Measurements from ENCODE around the gene NKRF. TPM values are rescaled to one million over a fixed set of nuclear protein-coding genes. Genes with fewer than 3 reads are reported as not detected.

NKRF gene
- total and polyA plus RNA-seq, 2 of the 8 experiments (the other 6 are each of a cell fraction or from before 2014, with no cell fraction given) = 3.8 to 11.4 TPM

- TF ChIP-seq MAX (IDR thresholded peaks at IDR 0.05) (no peak), ATF2 (IDR thresholded peaks at IDR 0.05; ENCODE audit: low read length) (no peak), BACH1 (IDR thresholded peaks at IDR 0.05; ENCODE audit: low read length) (no peak), BRCA1 (IDR thresholded peaks at IDR 0.05; ENCODE audit: low read depth, low read length) (no peak), KDM4A (IDR thresholded peaks at IDR 0.05; ENCODE audit: low read depth, low read length, severe bottlenecking) (no peak)
Observed at GRCh38 chrX:119635799-119636198, 29.6 kb upstream of the NKRF start (continued).

All from H1 (cell line).